ENCODE results near the gene SAP25. TPM values are rescaled to one million over a fixed set of nuclear protein-coding genes. Genes with fewer than 3 reads are reported as not detected.

Gene SAP25
- polyA plus RNA-seq (2012; ENCODE audit: low read depth, missing spikeins), result 7.0 TPM

GRCh38 chr7:100573691-100574361 is at the start of gene SAP25:
Gene SAP25 (minus strand): TSS chr7:100573900. CDS start chr7:100573742, 158 bp downstream.
- FAIRE-seq (no peak), DNase-seq (ENCODE audit: insufficient read length, low spot score) (no peak)
- TF ChIP-seq PAX5 (IDR thresholded peaks at IDR 0.05; ENCODE audit: insufficient read depth, low read length, severe bottlenecking) (no peak), POLR2A (IDR thresholded peaks at IDR 0.05; ENCODE audit: low read depth, low read length) (no peak), POU2F2 (IDR thresholded peaks at IDR 0.05; ENCODE audit: low read depth, low read length) (no peak), TAF1 (IDR thresholded peaks at IDR 0.05; ENCODE audit: low read depth, low read length) (no peak)

- FAIRE-seq, result no peak
- TF ChIP-seq PAX5 (IDR thresholded peaks at IDR 0.05; ENCODE audit: insufficient read depth, low read length, severe bottlenecking) (no peak), TAF1 (IDR thresholded peaks at IDR 0.05; ENCODE audit: low read depth, low read length) (no peak), POU2F2 (IDR thresholded peaks at IDR 0.05; ENCODE audit: low read depth, low read length) (no peak), SPI1 (IDR thresholded peaks at IDR 0.05; ENCODE audit: low read depth, low read length) (no peak), POLR2AphosphoS5 (IDR thresholded peaks at IDR 0.05; ENCODE audit: low read depth, low read length) (no peak), POLR2A (IDR thresholded peaks at IDR 0.05; ENCODE audit: low read depth, low read length) (no peak)
- DNase-seq (ENCODE audit: insufficient read length, low spot score), result no peak
These were observed 47.9 kb upstream of the SAP25 start for GRCh38 chr7:100621554-100621953.

GRCh38 chr7:100620804-100621203 is 47.1 kb upstream of the SAP25 start:
- no peak for FAIRE-seq
- TF ChIP-seq PAX5 (IDR thresholded peaks at IDR 0.05; ENCODE audit: insufficient read depth, low read length, severe bottlenecking), result no peak
- TF ChIP-seq TAF1 (IDR thresholded peaks at IDR 0.05; ENCODE audit: low read depth, low read length), result no peak
- no peak for TF ChIP-seq POLR2A (IDR thresholded peaks at IDR 0.05; ENCODE audit: low read depth, low read length)
- no peak for TF ChIP-seq POLR2AphosphoS5 (IDR thresholded peaks at IDR 0.05; ENCODE audit: low read depth, low read length)
- TF ChIP-seq SPI1 (IDR thresholded peaks at IDR 0.05; ENCODE audit: low read depth, low read length), result no peak

GRCh38 chr7:100620239-100620638 is 46.5 kb upstream of the SAP25 start:
- no peak for DNase-seq (ENCODE audit: insufficient read length, low spot score)
- no peak for FAIRE-seq
- TF ChIP-seq POLR2A (IDR thresholded peaks at IDR 0.05; ENCODE audit: low read depth, low read length) (no peak), TAF1 (IDR thresholded peaks at IDR 0.05; ENCODE audit: low read depth, low read length) (no peak), PAX5 (IDR thresholded peaks at IDR 0.05; ENCODE audit: insufficient read depth, low read length, severe bottlenecking) (no peak)

More at GRCh38 chr7:100620804-100621203, 47.1 kb upstream of the SAP25 start:
- DNase-seq (ENCODE audit: insufficient read length, low spot score), result no peak

- DNase-seq (ENCODE audit: insufficient read length, low spot score), result no peak
- no peak for FAIRE-seq
- TF ChIP-seq PAX5 (IDR thresholded peaks at IDR 0.05; ENCODE audit: insufficient read depth, low read length, severe bottlenecking) (no peak), SPI1 (IDR thresholded peaks at IDR 0.05; ENCODE audit: low read depth, low read length) (no peak), POLR2A (IDR thresholded peaks at IDR 0.05; ENCODE audit: low read depth, low read length) (no peak), POU2F2 (IDR thresholded peaks at IDR 0.05; ENCODE audit: low read depth, low read length) (no peak), POLR2AphosphoS5 (IDR thresholded peaks at IDR 0.05; ENCODE audit: low read depth, low read length) (no peak), TAF1 (IDR thresholded peaks at IDR 0.05; ENCODE audit: low read depth, low read length) (no peak)
These were observed 40.7 kb upstream of the SAP25 start for GRCh38 chr7:100614308-100614861.

GRCh38 chr7:100613412-100614175 is 39.9 kb upstream of the SAP25 start:
- no peak for DNase-seq (ENCODE audit: insufficient read length, low spot score)
- no peak for FAIRE-seq
- no peak for TF ChIP-seq TAF1 (IDR thresholded peaks at IDR 0.05; ENCODE audit: low read depth, low read length)
- TF ChIP-seq PAX5 (IDR thresholded peaks at IDR 0.05; ENCODE audit: insufficient read depth, low read length, severe bottlenecking), result no peak
- no peak for TF ChIP-seq SPI1 (IDR thresholded peaks at IDR 0.05; ENCODE audit: low read depth, low read length)
- no peak for TF ChIP-seq POU2F2 (IDR thresholded peaks at IDR 0.05; ENCODE audit: low read depth, low read length)
- TF ChIP-seq POLR2A (IDR thresholded peaks at IDR 0.05; ENCODE audit: low read depth, low read length), result no peak
- TF ChIP-seq POLR2AphosphoS5 (IDR thresholded peaks at IDR 0.05; ENCODE audit: low read depth, low read length), result no peak

GRCh38 chr7:100612730-100613390 is 39.2 kb upstream of the SAP25 start:
- TF ChIP-seq POU2F2 (IDR thresholded peaks at IDR 0.05; ENCODE audit: low read depth, low read length) (no peak), SPI1 (IDR thresholded peaks at IDR 0.05; ENCODE audit: low read depth, low read length) (no peak), POLR2AphosphoS5 (IDR thresholded peaks at IDR 0.05; ENCODE audit: low read depth, low read length) (no peak), POLR2A (IDR thresholded peaks at IDR 0.05; ENCODE audit: low read depth, low read length) (no peak), PAX5 (IDR thresholded peaks at IDR 0.05; ENCODE audit: insufficient read depth, low read length, severe bottlenecking) (no peak), TAF1 (IDR thresholded peaks at IDR 0.05; ENCODE audit: low read depth, low read length) (no peak)
- FAIRE-seq (peak; percentile 65), DNase-seq (ENCODE audit: insufficient read length, low spot score) (no peak)

- FAIRE-seq (peak; percentile 99), DNase-seq (ENCODE audit: insufficient read length, low spot score) (peak; percentile 99)
- TF ChIP-seq POLR2AphosphoS5 (IDR thresholded peaks at IDR 0.05; ENCODE audit: low read depth, low read length) (peak; percentile 70), SPI1 (IDR thresholded peaks at IDR 0.05; ENCODE audit: low read depth, low read length) (no peak), TAF1 (IDR thresholded peaks at IDR 0.05; ENCODE audit: low read depth, low read length) (peak; percentile 50), POLR2A (IDR thresholded peaks at IDR 0.05; ENCODE audit: low read depth, low read length) (peak; percentile 62; the same call in 1 of the 2 replicates), PAX5 (IDR thresholded peaks at IDR 0.05; ENCODE audit: insufficient read depth, low read length, severe bottlenecking) (no peak), POU2F2 (IDR thresholded peaks at IDR 0.05; ENCODE audit: low read depth, low read length) (peak; percentile 84)
These were observed 38.5 kb upstream of the SAP25 start, which contains the start of gene MOSPD3 for GRCh38 chr7:100611983-100612729. Gene MOSPD3 (plus strand): TSS chr7:100612540. CDS start chr7:100612792, 252 bp downstream.
